GM21576 (cell line): Measurements from ENCODE around the gene MOB3B.

Experiments
- ATAC-seq: cut with Tn5 transposase; IDR thresholded peaks from one replicate; pipeline ENCODE4 v1.9.1; 2021; ENCODE audit warnings: mild to moderate bottlenecking, moderate library complexity; ENCODE audit not compliant: unreplicated experiment

The MOB3B gene

GRCh38 chr9:27344776-27345175 lies 184.8 kb downstream of the MOB3B start:
- ATAC-seq: no peak

GRCh38 chr9:27341545-27342294 lies 187.9 kb downstream of the MOB3B start:
- ATAC-seq: no peak

DNA sequence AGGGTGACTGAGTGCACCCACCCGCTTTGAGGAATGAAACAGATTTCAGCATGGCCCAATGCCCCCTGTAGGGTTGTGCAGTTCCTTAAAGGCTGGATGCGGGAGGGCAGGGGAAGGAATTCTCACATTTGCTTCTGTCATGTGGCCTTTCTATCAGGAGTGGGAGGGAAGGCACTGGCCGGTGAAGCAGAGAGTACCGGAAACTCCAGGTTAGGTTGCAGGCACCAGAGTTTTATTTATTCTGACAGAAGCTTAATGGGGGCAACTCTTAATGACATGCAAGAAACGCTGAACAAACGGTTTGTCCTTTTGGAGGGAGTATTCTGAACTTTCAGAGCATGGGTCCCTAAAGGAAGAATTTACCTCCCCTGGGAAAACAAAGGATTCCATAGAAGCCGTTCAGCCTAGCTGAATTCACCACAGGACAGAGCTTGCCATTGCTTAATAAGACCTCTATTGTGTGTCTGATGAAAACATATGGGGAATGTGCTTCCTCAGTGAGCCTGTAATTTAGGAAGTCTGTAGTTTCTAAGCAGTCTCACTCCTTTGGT lies 188.6 kb downstream of the MOB3B start:
- ATAC-seq: no peak

GRCh38 chr9:27340285-27340674 lies 189.3 kb downstream of the MOB3B start:
- no peak for ATAC-seq

GRCh38 chr9:27339661-27340284 lies 189.8 kb downstream of the MOB3B start:
- no peak for ATAC-seq

- no peak for ATAC-seq
Observed at GRCh38 chr9:27338527-27338903, 191.1 kb downstream of the MOB3B start.

DNA sequence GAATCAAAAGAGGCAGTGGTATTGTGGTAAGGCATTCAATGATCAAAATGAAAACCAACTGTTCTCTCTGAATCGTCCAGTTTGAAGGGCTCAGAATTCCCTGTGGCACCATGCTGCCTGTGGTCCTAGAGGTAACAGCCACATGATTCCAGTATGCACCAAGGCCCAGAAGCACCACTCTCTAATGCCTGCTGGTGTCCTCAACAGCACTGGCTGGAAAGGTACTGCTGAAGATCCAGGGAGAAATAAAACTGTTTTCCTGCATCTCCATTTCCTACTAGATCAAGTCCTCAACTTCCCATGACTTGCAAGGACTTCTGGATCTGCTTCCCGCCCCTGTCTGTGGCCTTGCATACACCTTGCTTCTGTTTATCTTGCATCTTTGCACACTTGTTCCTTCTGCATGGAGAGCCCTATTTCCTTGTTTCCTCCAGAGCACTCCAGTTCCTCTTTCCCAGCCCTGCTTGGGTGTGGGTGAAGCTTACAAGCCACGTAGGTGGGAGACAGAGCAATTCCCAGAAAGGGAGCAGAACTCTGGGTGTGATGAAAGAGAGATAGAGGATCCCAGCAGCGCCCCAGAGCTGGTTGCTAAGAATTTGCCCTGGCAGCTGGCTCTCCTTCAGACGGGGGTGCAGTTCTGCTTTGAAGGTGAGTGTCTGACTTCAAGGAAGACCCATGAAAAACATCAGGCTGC lies 191.6 kb downstream of the MOB3B start:
- ATAC-seq: no peak

GRCh38 chr9:27337236-27337635 lies 192.4 kb downstream of the MOB3B start:
- ATAC-seq: no peak

GRCh38 chr9:27336829-27337228 lies 192.8 kb downstream of the MOB3B start:
- ATAC-seq: no peak

DNA sequence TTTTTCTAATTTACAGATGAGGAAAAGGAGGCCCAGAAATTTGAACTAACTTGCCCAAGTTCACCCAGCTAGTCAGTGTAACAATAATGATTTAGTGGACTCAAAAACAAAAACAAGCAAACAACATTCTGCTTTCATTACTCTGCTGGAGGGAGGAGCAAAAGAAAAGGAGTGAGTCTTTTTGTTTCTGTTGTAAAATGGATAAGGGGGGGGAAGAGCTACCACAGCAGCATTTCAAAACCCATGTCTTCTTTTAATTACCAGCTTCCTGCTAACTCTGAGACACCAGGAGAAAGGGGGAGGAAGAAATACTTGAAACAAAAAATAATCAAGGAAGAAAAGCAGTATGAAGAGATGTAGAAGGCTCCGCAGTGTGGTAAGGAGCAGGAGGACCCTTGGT lies 193.5 kb downstream of the MOB3B start:
- ATAC-seq: no peak

GRCh38 chr9:27335075-27335474 lies 194.5 kb downstream of the MOB3B start:
- ATAC-seq: no peak

GRCh38 chr9:27333241-27334052 lies 196.2 kb downstream of the MOB3B start:
- ATAC-seq: peak; percentile 78

GRCh38 chr9:27331393-27331792 lies 198.2 kb downstream of the MOB3B start:
- no peak for ATAC-seq

GRCh38 chr9:27329291-27329690 lies 200.3 kb downstream of the MOB3B start:
- no peak for ATAC-seq

GRCh38 chr9:27328483-27328882 lies 201.1 kb downstream of the MOB3B start:
- no peak for ATAC-seq

GRCh38 chr9:27311184-27311583 lies 218.4 kb downstream of the MOB3B start:
- no peak for ATAC-seq

DNA sequence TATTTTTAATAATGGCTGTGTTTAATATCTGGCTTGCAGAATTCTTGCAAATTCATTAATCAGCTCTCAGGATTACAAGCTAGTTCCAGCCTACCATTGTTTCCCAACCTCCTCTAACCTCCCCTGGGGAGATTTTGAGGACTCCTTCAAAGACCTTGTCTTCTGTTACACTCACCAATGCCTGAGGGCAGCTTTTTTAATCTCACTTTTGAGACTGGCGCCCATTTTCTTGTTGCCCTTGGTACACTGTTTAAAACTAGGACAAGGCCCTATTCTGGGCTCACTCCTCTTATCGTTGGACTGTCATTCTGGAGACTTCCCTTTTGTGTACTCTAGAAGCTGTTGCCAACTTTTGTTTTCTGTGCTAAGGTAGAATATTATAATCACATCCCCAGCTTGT lies 219.0 kb downstream of the MOB3B start:
- no peak for ATAC-seq

DNA sequence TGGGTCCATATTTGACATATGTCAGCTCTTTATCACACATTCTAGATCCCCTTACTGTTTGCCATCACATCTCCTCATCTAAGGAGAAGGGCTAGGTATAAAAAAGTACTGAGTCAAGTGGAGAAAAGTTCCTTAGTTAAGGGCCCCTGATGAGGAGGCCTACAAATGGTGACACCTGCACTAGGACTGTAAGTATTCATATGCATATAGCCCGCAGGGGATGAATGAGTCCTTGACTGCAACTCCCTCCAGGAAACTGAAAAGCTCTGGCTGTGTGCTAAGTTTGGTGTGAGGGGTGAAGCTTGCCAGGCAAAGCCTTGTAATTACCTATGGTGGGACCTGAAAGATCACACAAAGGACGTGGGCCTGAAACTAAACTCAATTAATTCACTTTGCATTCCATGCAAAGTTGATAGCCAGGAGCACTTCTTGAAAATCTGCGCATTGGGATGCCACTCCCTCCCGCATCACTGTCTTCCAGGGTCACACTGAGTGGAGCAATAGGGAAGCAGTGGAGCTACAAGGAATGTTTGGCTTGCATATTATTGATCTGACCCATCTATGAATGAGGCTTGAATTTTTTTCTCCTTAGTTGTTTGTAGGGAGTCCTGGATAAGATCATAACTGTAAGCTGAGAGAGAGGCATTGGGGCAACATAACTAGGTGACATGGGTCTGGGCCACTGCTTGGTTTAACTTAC lies 220.8 kb downstream of the MOB3B start:
- no peak for ATAC-seq

- no peak for ATAC-seq
Observed at GRCh38 chr9:27304521-27304920, 225.1 kb downstream of the MOB3B start.

DNA sequence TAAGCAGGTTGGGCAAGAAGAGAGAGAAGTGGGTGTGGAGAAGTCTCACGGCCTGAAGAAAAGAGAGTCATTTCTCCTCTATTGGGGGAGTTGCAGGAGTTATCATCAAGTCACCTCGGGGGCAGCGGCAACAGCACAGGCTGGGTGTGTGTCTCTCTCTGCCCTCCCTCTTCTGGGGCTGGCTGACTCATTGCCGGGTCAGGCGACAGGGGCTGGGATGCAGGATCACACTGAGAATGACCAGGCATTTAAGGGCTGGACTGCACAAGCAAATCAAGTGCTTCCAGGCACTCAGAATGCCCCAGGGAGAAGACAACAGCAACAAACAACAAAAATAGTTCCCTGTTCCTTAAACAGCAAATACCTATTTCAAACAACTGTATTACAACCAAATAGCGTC lies 226.4 kb downstream of the MOB3B start:
- no peak for ATAC-seq
